CD4-positive, alpha-beta T cell treated with Interleukin-6 for 4 hours (primary cell): Measurements from ENCODE around the gene MUC2.
"Not testable (repeated sequence)": the region's sequence is repeated elsewhere in the genome, so short reads cannot be mapped to it uniquely, and the experiment has no call there.

Experiments used
- DNase-seq: peaks from one replicate; pipeline ENCODE4 v3.0.0-alpha.2; 2020; ENCODE audit warnings: mixed read lengths

The MUC2 gene

DNA sequence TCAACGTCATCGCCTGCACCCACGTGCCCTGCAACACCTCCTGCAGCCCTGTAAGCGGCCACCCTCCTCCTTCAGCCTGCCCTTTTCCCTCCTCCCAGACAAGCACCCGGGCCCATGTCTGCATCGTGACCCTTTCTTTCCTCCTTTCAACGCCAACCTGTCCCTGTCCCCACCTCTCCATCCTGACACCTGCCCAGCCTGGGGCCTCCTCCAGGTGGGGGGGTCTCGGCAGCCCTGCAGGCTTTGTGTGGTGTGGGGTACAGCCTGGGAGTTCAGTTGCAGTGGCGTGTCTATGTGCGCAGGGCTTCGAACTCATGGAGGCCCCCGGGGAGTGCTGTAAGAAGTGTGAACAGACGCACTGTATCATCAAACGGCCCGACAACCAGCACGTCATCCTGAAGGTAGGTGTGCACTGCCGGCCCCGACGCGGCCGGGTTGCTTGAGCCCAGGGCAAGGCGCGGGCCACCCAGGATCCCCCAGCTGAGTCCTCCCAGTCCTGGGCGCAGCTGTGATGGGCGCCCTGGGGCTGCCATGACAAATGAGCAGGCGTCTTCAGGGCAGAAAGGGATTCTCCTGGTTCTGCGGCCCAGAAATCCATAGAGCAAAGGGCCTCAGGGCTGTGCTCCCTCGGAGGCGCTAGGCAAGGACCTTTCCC lies 33.7 kb downstream of the MUC2 start:
- no peak for DNase-seq

DNA sequence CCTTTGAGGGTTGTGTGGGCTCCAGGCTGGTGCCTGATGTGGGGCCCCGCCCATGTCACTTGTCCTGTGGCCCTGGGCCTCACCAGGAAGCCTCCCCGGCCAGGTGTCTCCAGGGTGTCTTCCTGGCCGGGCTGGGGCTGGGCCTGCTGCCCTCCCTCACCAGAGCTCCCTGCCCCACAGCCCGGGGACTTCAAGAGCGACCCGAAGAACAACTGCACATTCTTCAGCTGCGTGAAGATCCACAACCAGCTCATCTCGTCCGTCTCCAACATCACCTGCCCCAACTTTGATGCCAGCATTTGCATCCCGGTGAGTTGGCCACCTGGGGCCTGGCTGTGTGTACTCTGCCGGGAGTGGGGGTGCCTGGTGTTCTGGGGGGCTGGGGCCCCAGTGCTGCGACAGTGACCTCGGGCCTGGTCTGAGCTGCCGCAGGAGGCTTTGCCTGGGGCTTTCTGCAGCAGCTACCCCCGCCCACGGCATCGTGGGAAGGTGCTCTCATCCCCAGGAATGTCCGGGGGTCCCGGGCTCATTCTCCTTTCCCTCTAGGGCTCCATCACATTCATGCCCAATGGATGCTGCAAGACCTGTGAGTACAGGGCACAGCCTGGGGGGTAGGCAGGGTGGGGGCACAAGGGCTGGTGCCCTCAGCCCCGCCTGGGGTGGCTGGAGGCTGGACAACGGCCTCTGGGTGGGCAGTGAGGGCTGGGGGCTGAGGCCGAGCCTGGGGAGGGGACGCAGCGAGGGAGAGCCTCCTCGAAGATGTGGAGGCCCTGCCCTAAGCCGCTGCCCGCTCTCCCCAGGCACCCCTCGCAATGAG lies 34.6 kb downstream of the MUC2 start:
- no peak for DNase-seq

- DNase-seq, result no peak
These were observed 35.4 kb downstream of the MUC2 start for GRCh38 chr11:1109918-1110705.

DNA sequence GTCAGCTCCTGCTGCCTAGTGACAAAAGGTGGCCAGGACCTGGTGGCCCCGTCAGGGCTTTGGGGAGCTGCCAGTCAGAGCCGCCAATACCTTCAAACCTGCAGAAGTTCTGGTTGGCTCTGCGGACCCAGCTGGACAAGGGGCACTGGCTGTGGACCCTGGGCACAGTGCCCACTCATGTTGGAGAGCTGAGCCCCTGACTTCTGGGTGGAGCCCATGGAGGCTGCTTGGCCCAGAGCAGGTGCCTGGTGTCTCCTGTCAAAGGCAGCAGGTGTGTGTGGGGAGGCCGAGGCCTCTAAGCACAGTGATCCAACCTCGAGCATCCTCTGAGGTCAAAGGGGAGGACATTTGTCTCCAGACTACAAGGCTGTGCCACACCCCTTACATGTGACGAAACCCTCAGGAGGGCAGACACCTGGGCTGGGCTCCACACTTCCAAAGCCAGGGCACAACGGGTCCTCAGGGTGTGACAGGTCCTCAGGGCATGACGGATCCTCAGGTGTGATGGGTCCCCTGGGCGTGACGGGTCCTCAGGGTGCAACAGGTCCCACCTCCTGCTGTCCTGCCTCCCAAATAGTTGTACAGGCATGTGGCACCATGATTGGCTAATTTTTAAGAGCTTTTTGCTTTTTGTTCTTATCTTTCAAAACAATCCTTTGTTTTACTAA lies 37.0 kb downstream of the MUC2 start:
- no peak for DNase-seq

GRCh38 chr11:1112351-1113191 lies 37.9 kb downstream of the MUC2 start:
- no peak for DNase-seq

DNA sequence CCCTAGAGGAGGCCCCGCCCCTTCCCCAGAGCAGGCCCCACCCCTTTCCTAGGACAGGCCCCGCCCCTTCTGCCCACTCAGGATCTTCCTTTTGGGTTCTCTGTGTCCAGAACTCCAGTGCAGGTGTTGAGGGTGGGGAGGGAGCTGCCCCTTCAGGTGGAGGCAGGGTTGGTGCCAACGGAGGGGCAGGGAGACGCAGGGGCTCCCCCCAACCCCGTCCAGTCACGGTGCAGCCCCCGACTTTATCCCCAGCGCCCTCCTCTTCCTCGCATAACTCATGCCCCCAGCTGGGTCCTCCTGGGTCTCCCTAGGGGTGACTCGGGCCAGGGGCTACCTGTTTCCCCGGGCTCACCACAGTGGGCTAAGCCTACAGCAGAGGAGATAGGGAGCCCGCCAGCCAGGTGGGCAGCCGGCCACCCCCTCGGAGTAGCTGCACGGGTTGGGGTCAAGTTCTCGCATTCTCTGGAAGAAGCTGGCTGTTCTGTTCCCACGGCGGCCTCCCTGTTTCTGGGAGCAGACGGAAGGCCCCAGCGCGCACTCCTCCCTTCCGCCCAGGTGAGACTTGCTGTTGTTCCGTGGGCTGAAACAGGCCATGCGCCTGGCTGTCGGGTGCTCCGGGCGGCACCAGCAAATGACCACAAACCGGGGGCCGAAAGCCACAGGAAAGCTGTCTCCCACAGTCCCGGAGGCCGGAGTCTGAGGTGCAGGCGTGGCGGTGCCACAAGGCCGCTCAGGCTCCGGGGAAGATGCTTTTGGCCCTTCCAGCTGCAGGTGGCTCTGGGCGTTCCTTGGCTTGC lies 38.9 kb downstream of the MUC2 start:
- DNase-seq, result no peak

DNA sequence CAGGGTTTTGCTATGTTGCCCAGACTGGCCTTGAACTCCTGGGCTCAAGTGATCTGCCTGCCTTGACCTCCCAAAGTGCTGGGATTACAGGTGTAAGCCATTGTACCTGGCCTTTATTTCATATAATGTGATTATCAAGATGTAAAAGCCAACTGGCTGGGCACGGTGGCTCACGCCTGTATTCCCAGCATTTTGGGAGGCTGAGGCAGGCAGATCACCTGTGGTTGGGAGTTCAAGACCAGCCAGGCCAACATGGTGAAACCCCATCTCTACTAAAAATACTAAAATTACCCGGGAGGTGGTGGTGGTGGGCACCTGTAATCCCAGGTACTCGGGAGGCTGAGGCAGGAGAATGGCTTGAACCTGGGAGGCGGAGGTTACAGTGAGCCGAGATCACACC lies 40.6 kb downstream of the MUC2 start:
- not testable (repeated sequence) for DNase-seq

- DNase-seq, result no peak
These were observed 41.4 kb downstream of the MUC2 start for GRCh38 chr11:1116104-1116503.

GRCh38 chr11:1116666-1117390 lies 42.2 kb downstream of the MUC2 start:
- no peak for DNase-seq

GRCh38 chr11:1117992-1118391 lies 43.3 kb downstream of the MUC2 start:
- no peak for DNase-seq

DNA sequence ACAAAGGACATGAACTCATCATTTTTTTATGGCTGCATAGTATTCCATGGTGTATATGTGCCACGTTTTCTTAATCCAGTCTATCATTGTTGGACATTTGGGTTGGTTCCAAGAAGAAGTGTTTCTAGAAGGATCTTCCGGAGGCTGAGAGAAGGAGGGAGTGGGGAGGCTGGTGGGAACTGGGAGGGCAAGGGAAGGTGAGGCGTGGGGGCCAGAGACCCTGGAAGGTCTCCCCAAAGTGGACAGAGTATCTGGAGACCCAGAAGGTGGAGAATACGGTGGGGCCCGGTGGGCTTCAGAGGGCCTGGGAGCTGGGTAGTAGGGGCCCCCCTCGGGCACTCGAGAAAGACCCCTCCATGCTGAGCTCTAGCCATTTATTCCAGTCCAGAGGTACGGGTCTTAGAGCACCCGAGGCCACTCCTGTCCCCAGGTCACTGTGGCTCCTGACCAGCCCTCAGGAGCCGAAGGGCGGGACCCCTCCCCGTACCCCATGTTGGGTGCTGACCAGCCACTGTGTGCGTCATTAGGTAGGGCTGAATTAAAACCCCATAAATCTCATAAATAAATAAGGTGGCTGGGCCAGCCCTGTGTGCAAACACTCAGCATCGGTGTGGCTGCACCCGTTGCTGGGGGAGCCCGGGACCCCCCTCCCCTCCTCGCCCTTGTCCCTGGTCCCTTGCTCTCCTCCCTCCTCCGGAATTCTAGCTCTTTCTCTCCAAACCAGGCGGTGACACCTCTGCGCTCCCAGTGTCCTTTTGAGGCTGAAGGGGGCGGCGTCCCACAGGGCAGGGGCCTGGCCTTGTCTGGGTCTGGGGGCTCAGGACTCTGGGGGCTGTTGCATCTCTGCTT lies 44.3 kb downstream of the MUC2 start:
- DNase-seq, result no peak

- DNase-seq, result no peak
These were observed 45.0 kb downstream of the MUC2 start for GRCh38 chr11:1119604-1120146.

GRCh38 chr11:1120532-1121330 lies 46.1 kb downstream of the MUC2 start:
- no peak for DNase-seq

- no peak for DNase-seq
These were observed 46.7 kb downstream of the MUC2 start for GRCh38 chr11:1121331-1121812.

DNA sequence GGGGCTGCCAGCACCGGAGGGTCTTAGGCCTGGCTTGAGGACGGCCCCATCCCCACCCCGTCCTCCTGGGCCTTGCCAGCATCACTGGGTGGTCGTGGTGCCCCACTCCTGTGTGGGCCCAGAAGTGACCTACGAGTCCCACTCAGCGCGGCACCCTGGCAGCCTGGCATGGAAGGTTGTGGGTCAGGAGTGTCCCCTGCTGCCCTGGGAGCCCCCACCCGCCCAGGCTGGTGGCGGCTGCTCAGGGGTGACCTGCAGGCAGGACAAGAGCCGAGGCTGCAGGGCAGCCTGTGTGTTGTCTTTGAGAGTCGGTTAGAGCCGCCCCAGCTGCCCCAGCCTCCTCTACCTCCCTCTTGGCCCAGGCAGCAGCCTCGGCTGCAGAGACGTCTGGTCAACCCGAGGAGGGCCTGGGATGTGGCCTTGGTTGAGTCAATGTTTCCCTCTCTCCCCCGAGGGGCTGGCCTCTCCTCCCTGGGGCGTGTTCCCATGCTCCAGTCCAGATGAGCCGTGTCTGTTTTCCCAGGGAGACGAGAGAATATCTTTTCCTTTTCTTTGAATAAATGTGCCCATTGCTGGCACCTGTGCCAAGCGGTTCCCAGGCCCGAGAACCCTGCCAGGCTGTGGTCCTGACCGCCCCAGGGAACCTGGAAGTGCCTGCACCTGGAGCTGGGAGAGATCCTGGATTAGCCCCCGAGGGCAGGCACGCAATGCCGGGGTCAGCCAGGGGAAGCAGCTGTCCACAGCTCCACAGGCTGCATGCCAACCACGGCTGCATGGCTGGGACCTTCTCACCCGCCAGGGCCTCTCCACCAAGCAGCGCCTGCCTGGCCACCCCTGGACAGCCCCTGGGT lies 47.4 kb downstream of the MUC2 start:
- DNase-seq, result no peak

- DNase-seq, result no peak
These were observed 48.0 kb downstream of the MUC2 start for GRCh38 chr11:1122664-1123002.

DNA sequence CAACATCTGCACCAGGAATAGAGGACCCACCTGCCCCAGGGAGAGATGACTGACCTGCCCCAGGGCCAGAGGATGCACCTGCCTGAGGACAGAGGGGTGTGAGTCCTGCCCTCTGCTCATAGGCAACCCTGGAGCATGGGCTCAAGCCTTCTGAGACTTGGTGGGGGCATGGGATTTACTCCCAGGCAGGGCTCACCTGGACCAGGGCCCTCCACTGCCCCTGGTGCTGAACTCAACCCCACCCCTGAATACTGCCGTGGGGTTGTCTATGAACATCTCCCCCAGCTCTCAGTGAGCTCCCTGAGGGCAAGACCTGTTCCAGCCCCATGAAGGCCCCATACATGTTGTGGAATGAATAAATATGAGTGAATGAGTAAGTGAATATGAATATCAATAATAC lies 49.3 kb downstream of the MUC2 start:
- no peak for DNase-seq
